ENCODE results near the gene FRAS1. TPM values are rescaled to one million over a fixed set of nuclear protein-coding genes. Genes with fewer than 3 reads are reported as not detected.

The FRAS1 gene
- total RNA-seq, 1 donor from 2014 or later = 24.6 TPM

DNA sequence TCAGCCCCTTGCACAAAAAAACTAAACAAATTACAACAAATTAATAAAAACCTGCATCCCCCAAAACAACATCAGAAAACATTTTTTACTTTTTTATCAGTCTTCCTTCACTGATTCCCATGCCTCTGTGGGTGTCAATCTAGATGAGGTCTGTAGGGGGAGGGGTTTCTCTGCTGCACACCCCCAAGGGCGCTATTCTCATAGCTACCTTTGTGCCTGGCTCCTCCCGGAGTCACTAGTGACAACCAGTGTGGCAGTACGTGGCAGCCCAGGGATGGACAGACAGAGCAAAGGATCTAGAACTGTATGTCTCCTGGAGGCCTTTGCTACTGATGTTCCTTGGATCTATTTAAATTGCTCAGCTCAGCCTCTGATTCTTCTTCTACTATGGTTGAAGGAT lies 266.3 kb downstream of the FRAS1 start:
- Mint-ChIP-seq H3K36me3 (ENCODE audit: low read depth, unreplicated experiment) (peaks cover 2% of the 10 kb centered on the region), H3K9me3 (ENCODE audit: unreplicated experiment) (peaks cover 1% of the 10 kb centered on the region), H3K4me1 (ENCODE audit: low read depth, unreplicated experiment) (peaks cover 21% of the 10 kb centered on the region), H3K27me3 (ENCODE audit: low read depth, unreplicated experiment) (peaks cover 23% of the 10 kb centered on the region), H3K4me3 (ENCODE audit: unreplicated experiment) (no peak overlapping the region), H3K27ac (ENCODE audit: unreplicated experiment) (no peak overlapping the region)
- Histone ChIP-seq H3K9ac (ENCODE audit: low read length) (no peak overlapping the region), H3K4me2 (ENCODE audit: low read length) (no peak overlapping the region), H3K4me1 (ENCODE audit: insufficient read depth, low read length) (no peaks in the 10 kb centered on the region), H4K20me1 (ENCODE audit: insufficient read depth, low read length) (no peaks in the 10 kb centered on the region), H2AFZ (ENCODE audit: low read depth, low read length) (no peak overlapping the region), H3K4me3 (ENCODE audit: insufficient read depth, low read depth, low read length) (no peak overlapping the region), H3K27ac (ENCODE audit: low read depth, low read length) (no peak overlapping the region), H3K27me3 (ENCODE audit: insufficient read depth, low read length) (no peaks in the 10 kb centered on the region), H3K9me3 (ENCODE audit: insufficient read depth, low read depth, low read length) (no peaks in the 10 kb centered on the region), H3K79me2 (ENCODE audit: insufficient read depth, low read length) (no peaks in the 10 kb centered on the region), H3K36me3 (ENCODE audit: insufficient read depth, low read length) (no peaks in the 10 kb centered on the region)
- TF ChIP-seq, protein P1, sequence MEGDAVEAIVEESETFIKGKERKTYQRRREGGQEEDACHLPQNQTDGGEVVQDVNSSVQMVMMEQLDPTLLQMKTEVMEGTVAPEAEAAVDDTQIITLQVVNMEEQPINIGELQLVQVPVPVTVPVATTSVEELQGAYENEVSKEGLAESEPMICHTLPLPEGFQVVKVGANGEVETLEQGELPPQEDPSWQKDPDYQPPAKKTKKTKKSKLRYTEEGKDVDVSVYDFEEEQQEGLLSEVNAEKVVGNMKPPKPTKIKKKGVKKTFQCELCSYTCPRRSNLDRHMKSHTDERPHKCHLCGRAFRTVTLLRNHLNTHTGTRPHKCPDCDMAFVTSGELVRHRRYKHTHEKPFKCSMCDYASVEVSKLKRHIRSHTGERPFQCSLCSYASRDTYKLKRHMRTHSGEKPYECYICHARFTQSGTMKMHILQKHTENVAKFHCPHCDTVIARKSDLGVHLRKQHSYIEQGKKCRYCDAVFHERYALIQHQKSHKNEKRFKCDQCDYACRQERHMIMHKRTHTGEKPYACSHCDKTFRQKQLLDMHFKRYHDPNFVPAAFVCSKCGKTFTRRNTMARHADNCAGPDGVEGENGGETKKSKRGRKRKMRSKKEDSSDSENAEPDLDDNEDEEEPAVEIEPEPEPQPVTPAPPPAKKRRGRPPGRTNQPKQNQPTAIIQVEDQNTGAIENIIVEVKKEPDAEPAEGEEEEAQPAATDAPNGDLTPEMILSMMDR (IDR thresholded peaks at IDR 0.05; ENCODE audit: insufficient read depth, low read depth, low read length) = no peak
- TF ChIP-seq EZH2 (IDR thresholded peaks at IDR 0.05; ENCODE audit: insufficient read depth, low read length) = no peak
- FAIRE-seq = no peak
- DNase-seq (ENCODE audit: low read depth) = no peak

DNA sequence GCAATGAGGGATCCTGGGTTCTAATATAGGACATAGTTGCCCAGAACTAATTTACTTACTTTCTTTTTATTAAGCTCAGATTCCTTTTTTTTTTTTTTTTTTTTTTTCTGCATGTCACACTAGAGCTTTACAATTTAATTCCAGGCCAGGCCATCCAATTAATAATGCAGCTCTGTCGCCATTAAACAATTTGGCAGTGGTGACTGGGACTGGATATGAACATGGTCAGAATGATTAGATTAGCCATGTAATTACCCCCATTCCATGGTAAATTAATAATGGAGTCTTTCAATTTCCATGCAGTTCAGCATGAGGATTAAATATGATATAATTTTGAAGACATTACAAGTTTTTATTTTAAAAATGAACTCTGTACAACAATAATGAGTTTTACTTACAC lies 267.5 kb downstream of the FRAS1 start:
- Mint-ChIP-seq H3K9me3 (ENCODE audit: unreplicated experiment) (no peaks in the 10 kb centered on the region), H3K4me1 (ENCODE audit: low read depth, unreplicated experiment) (peaks cover 17% of the 10 kb centered on the region)
- no peaks in the 10 kb centered on the region for H3K9me3 ChIP-seq (ENCODE audit: insufficient read depth, low read depth, low read length)

More for the DNA sequence above, 267.5 kb downstream of the FRAS1 start:
- Histone ChIP-seq H3K4me1 (ENCODE audit: insufficient read depth, low read length) (no peaks in the 10 kb centered on the region), H4K20me1 (ENCODE audit: insufficient read depth, low read length) (no peaks in the 10 kb centered on the region), H3K9ac (ENCODE audit: low read length) (no peak overlapping the region), H3K79me2 (ENCODE audit: insufficient read depth, low read length) (no peaks in the 10 kb centered on the region), H3K27me3 (ENCODE audit: insufficient read depth, low read length) (no peaks in the 10 kb centered on the region), H3K36me3 (ENCODE audit: insufficient read depth, low read length) (no peaks in the 10 kb centered on the region), H3K4me2 (ENCODE audit: low read length) (no peak overlapping the region), H3K27ac (ENCODE audit: low read depth, low read length) (no peak overlapping the region), H2AFZ (ENCODE audit: low read depth, low read length) (no peak overlapping the region), H3K4me3 (ENCODE audit: insufficient read depth, low read depth, low read length) (no peak overlapping the region)
- no peak for DNase-seq (ENCODE audit: low read depth)
- H3K27me3 Mint-ChIP-seq (ENCODE audit: low read depth, unreplicated experiment) = peaks cover 21% of the 10 kb centered on the region
- H3K27ac Mint-ChIP-seq (ENCODE audit: unreplicated experiment) = no peak overlapping the region
- TF ChIP-seq, protein P1 (IDR thresholded peaks at IDR 0.05; ENCODE audit: insufficient read depth, low read depth, low read length) = no peak
- no peak for TF ChIP-seq EZH2 (IDR thresholded peaks at IDR 0.05; ENCODE audit: insufficient read depth, low read length)
- FAIRE-seq = no peak
- H3K4me3 Mint-ChIP-seq (ENCODE audit: unreplicated experiment) = no peak overlapping the region
- peaks cover 3% of the 10 kb centered on the region for H3K36me3 Mint-ChIP-seq (ENCODE audit: low read depth, unreplicated experiment)
